ENCODE data around the gene SMYD2. TPM values are rescaled to one million over a fixed set of nuclear protein-coding genes. Genes with fewer than 3 reads are reported as not detected.

Gene SMYD2
- total RNA-seq, 1 donor from 2014 or later, result 39.8 TPM

GRCh38 chr1:214317734-214318133, 36.8 kb downstream of the SMYD2 start:
- intact Hi-C loops (cut with DNase I), result no loop called here
- DNase-seq (no peak), ATAC-seq (no peak)
- no peak overlapping the region for H3K27ac ChIP-seq
- no peaks in the 10 kb centered on the region for H3K9me3 ChIP-seq
- H3K27me3 ChIP-seq, result no peaks in the 10 kb centered on the region
- no peak overlapping the region for H3K4me3 ChIP-seq
- no peak for TF ChIP-seq CTCF (IDR thresholded peaks at IDR 0.05)
- H3K36me3 ChIP-seq, result peaks cover 4% of the 10 kb centered on the region
- no peaks in the 10 kb centered on the region for H3K4me1 ChIP-seq

DNA sequence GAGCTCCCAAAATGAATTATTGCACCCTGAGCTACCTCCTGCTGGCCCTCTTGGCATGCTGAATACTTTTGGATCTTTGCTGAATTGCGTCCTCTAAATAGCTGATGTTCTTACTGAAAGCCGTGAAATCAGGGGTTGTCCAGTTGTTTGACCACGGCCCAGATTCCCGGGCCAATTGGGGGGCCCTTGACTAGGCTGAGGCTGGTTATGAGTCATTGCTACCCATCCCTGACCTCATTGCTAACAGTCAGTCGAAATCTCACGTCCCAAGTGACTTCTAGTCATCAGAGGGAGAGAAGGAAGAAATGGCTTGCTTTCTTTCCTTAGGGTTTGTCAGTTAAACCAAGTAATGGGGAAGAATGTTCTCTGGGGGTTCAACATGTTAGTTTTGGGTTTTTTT, 37.4 kb downstream of the SMYD2 start:
- Histone ChIP-seq H3K4me3 (no peak overlapping the region), H3K27ac (no peak overlapping the region), H3K9me3 (no peaks in the 10 kb centered on the region), H3K4me1 (no peaks in the 10 kb centered on the region), H3K27me3 (no peaks in the 10 kb centered on the region), H3K36me3 (peaks cover 4% of the 10 kb centered on the region)
- DNase-seq (no peak), ATAC-seq (no peak)
- intact Hi-C loops (cut with DNase I), result no loop called here
- no peak for TF ChIP-seq CTCF (IDR thresholded peaks at IDR 0.05)

- DNase-seq, result no peak
- TF ChIP-seq CTCF (IDR thresholded peaks at IDR 0.05), result no peak
- ATAC-seq, result no peak
- intact Hi-C loops (cut with DNase I), result no loop called here
- Histone ChIP-seq H3K4me1 (no peaks in the 10 kb centered on the region), H3K9me3 (no peaks in the 10 kb centered on the region), H3K36me3 (peaks cover 4% of the 10 kb centered on the region), H3K27me3 (no peaks in the 10 kb centered on the region), H3K27ac (no peak overlapping the region), H3K4me3 (no peak overlapping the region)
These were observed 38.2 kb downstream of the SMYD2 start for GRCh38 chr1:214318956-214319736.

GRCh38 chr1:214319938-214320337, 39.0 kb downstream of the SMYD2 start:
- no peaks in the 10 kb centered on the region for H3K27me3 ChIP-seq
- DNase-seq, result no peak
- no peak overlapping the region for H3K27ac ChIP-seq
- no peak overlapping the region for H3K4me3 ChIP-seq
- H3K36me3 ChIP-seq, result peaks cover 4% of the 10 kb centered on the region
- ATAC-seq, result no peak
- intact Hi-C loops (cut with DNase I), result loop anchor here (10.0 kb wide), 1 partner anchor 45 kb away; no protein-coding TSS in a partner anchor
- H3K9me3 ChIP-seq, result no peaks in the 10 kb centered on the region
- no peaks in the 10 kb centered on the region for H3K4me1 ChIP-seq
- TF ChIP-seq CTCF (IDR thresholded peaks at IDR 0.05), result no peak

- intact Hi-C loops (cut with DNase I), result loop anchor here (10.0 kb wide), 1 partner anchor 47 kb away; no protein-coding TSS in a partner anchor
- no peak for DNase-seq
- TF ChIP-seq CTCF (IDR thresholded peaks at IDR 0.05), result no peak
- Histone ChIP-seq H3K4me3 (no peak overlapping the region), H3K4me1 (no peaks in the 10 kb centered on the region), H3K27me3 (no peaks in the 10 kb centered on the region), H3K9me3 (no peaks in the 10 kb centered on the region), H3K27ac (no peak overlapping the region), H3K36me3 (no peaks in the 10 kb centered on the region)
- no peak for ATAC-seq
These were observed 40.9 kb downstream of the SMYD2 start for GRCh38 chr1:214321705-214322453.
